AG04449 (cell line): ENCODE data around the gene BLTP3B.

Experiments
- CTCF ChIA-PET: fragments of 350-600 bp; formaldehyde crosslinking; extraction: SDS; loops from one replicate; lab custom pipeline; 2021; ENCODE audit warnings: antibody characterized with exemption; lab: Yijun Ruan, JAX
- POLR2A ChIA-PET: fragments of 400-600, 350-600 bp; formaldehyde crosslinking; extraction: SDS; loops from one replicate; lab custom pipeline; 2020; ENCODE audit warnings: antibody characterized with exemption, inconsistent platforms; lab: Yijun Ruan, JAX
- DNase-seq: peaks from one replicate; pipeline ENCODE4 v3.0.0-alpha.2; 2010; ENCODE audit warnings: low read depth, low spot score
- H3K4me3 ChIP-seq: 2 replicates; pipeline ENCODE4 v1.5.1; 2011; ENCODE audit warnings: low read depth, mild to moderate bottlenecking, control low read depth, low read length
- TF ChIP-seq, protein P1 (sequence below): IDR thresholded peaks from one replicate; pipeline ENCODE4 v1.5.1; 2011; ENCODE audit warnings: mild to moderate bottlenecking, moderate library complexity, low read length, control low read depth, inconsistent platforms; ENCODE audit not compliant: insufficient read depth; ENCODE audit errors: missing control alignments

BLTP3B gene

DNA sequence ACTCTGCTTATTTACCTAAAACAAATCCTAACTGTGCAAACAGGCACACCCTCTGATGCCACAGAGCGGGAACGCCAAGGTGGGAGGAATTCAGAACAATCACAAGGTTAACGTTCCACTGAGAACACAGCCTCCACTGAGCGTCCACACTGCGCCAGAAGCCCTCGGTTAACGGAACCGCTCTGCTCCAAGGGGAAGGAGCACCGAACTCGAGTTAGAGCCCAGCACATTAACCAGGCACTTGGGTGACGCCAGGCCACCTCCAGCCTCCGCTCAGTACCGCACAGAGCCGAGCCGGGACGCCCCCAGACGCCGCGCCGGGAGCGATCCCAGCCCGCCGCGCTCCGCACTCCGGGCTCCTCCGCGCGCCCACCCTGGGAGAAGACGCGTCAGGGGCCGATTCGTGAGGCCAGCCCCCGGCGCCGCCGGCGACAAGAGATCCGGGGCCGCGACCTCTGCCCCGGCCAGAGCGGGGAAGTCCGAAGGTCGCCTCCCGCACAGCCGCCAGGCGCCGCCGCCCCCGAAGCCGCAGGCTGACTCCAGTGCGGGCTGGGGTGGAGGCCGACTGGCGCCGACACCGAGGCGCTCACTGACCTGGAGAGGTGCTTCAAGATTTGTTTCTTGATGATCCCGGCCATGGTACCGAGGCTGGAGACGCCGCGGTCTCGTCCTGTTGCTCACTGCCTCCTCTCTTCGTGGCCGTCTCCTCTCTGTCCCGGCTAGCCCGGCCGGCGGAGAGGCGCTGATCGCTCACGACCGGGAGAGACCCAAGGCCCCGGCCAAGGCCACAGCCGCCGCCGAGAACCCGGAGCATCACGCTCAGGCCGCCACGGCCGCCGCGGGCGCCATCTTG is 450 bp downstream of the BLTP3B start:
- H3K4me3 ChIP-seq, result peak overlapping the region; percentile 91
- TF ChIP-seq, protein P1, sequence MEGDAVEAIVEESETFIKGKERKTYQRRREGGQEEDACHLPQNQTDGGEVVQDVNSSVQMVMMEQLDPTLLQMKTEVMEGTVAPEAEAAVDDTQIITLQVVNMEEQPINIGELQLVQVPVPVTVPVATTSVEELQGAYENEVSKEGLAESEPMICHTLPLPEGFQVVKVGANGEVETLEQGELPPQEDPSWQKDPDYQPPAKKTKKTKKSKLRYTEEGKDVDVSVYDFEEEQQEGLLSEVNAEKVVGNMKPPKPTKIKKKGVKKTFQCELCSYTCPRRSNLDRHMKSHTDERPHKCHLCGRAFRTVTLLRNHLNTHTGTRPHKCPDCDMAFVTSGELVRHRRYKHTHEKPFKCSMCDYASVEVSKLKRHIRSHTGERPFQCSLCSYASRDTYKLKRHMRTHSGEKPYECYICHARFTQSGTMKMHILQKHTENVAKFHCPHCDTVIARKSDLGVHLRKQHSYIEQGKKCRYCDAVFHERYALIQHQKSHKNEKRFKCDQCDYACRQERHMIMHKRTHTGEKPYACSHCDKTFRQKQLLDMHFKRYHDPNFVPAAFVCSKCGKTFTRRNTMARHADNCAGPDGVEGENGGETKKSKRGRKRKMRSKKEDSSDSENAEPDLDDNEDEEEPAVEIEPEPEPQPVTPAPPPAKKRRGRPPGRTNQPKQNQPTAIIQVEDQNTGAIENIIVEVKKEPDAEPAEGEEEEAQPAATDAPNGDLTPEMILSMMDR, result no peak
- ChIA-PET CTCF (no interaction called here), POLR2A (interaction anchor here (0.6 kb wide), 1 partner anchor 374 kb away, joined by 5 read pairs; no protein-coding TSS in a partner anchor)
- no peak for DNase-seq

DNA sequence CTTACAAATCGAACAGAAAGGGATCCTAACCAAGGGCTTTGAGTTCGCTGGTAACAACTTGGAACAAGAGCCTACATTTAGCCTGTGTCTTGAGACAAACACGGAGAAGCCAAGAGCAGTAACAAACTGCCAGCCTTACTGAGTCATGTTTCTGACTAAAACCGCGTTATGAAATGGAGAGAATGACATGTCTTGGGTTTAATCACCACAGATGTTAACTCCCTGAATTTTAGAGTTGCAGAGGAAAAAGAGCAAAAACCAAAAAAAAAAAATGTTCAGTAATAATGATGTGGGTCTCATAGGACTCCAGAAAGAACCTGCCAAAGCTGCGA is 1.0 kb downstream of the BLTP3B start:
- H3K4me3 ChIP-seq, result peak overlapping the region; percentile 91
- DNase-seq, result peak; percentile 61
- POLR2A ChIA-PET, result interaction anchor here (0.6 kb wide), 1 partner anchor 374 kb away, joined by 5 read pairs; no protein-coding TSS in a partner anchor
- TF ChIP-seq, protein P1, result no peak
- CTCF ChIA-PET, result no interaction called here

DNA sequence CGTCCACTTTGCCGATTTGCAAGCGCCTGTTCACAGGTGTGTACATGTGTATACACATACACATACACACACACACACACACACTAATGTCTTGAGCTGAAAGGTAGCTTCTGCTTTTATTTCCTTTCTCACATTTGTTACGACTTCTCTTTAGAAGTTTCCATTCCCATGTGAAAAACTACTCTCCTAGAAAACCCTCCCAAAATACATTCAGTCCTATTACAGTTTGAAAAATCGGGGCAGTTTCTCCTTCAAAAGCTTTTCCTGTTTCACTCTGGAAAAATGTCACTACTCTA is 3.9 kb downstream of the BLTP3B start:
- POLR2A ChIA-PET, result interaction anchor here (1.0 kb wide), 1 partner anchor 62 kb away, joined by 3 read pairs; the partner anchor contains the start of gene ACTR6
- DNase-seq, result no peak
- CTCF ChIA-PET, result interaction anchor here (1.1 to 3.1 kb wide), 9 partner anchors 9 to 151 kb away, joined by 4 to 19 read pairs (median 5); no protein-coding TSS in a partner anchor
- no peak overlapping the region for H3K4me3 ChIP-seq
- TF ChIP-seq, protein P1, result no peak

- TF ChIP-seq, protein P1, result peak; percentile 16
- no peak for DNase-seq
- H3K4me3 ChIP-seq, result no peak overlapping the region
- ChIA-PET CTCF (interaction anchor here (1.0 to 3.1 kb wide), 9 partner anchors 9 to 151 kb away, joined by 4 to 19 read pairs (median 5); no protein-coding TSS in a partner anchor), POLR2A (no interaction called here)
These were observed 4.4 kb downstream of the BLTP3B start for GRCh38 chr12:100138048-100138802.

DNA sequence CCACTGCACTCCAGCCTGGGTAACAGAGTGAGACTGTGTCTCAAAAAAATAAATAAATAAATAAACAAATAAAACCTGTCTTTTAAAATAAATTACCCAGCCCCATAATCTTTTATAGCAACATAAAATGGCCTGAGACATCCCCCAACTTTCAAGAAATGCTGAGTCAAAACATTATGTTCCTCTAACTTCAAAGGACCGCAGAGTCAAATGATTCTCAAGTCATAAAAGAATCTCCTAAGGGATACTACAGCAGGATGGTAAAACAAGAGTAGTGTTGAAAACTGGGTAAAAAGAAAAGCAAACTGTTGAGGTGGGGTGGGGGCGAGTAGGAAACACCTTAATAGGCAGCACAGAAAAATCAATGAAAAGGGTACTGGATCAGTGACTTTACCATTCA is 9.5 kb downstream of the BLTP3B start:
- no peak for DNase-seq
- TF ChIP-seq, protein P1, result no peak
- POLR2A ChIA-PET, result no interaction called here
- CTCF ChIA-PET, result no interaction called here
- no peak overlapping the region for H3K4me3 ChIP-seq

- TF ChIP-seq, protein P1, result peak; percentile 41
- CTCF ChIA-PET, result interaction anchor here (0.7 to 2.3 kb wide), 6 partner anchors 8 to 70 kb away, joined by 3 to 19 read pairs (median 4); no protein-coding TSS in a partner anchor
- H3K4me3 ChIP-seq, result no peak overlapping the region
- no peak for DNase-seq
- POLR2A ChIA-PET, result no interaction called here
These were observed 14.2 kb downstream of the BLTP3B start for GRCh38 chr12:100128512-100128908.
